Progenitor cell of endocrine pancreas (in vitro differentiated cells): Measurements from ENCODE around the gene RNPS1. TPM values are rescaled to one million over a fixed set of nuclear protein-coding genes. Genes with fewer than 3 reads are reported as not detected.

Experiments used
- DNase-seq: peaks from one replicate; pipeline ENCODE4 v3.0.0; 2021; ENCODE audit warnings: low spot score; ENCODE audit not compliant: unreplicated experiment
- H3K27ac Mint-ChIP-seq: 2 replicates; pipeline ENCODE4 v1.8.0; 2021; ENCODE audit warnings: mild to moderate bottlenecking, moderate library complexity, mixed read lengths
- H3K27me3 Mint-ChIP-seq: 2 replicates; pipeline ENCODE4 v1.8.0; 2021; ENCODE audit warnings: mixed read lengths
- H3K36me3 Mint-ChIP-seq: 2 replicates; pipeline ENCODE4 v1.8.0; 2022; ENCODE audit warnings: mixed read lengths; ENCODE audit not compliant: insufficient read depth
- H3K4me1 Mint-ChIP-seq: 2 replicates; pipeline ENCODE4 v1.8.0; 2021; ENCODE audit warnings: low read depth, mixed read lengths
- H3K4me3 Mint-ChIP-seq: 2 replicates; pipeline ENCODE4 v1.8.0; 2021; ENCODE audit warnings: low read depth, mild to moderate bottlenecking, moderate library complexity, mixed read lengths
- H3K9me3 Mint-ChIP-seq: 2 replicates; pipeline ENCODE4 v1.8.0; 2021; ENCODE audit warnings: low read depth, mixed read lengths
- CTCF ChIP-seq: fragments of 200-600 bp; sonication (generic); IDR thresholded peaks from one replicate; pipeline ENCODE4 v1.5.0; 2021; ENCODE audit warnings: antibody characterized with exemption, mild to moderate bottlenecking; ENCODE audit not compliant: unreplicated experiment
- total RNA-seq: library from RNA; stranded (reverse); gene quantifications from 2 replicates; pipeline ENCODE4 v1.2.1, GENCODE V29; 2021

Gene RNPS1
- total RNA-seq, 1 donor from 2014 or later: 237 TPM

- no peak for TF ChIP-seq CTCF
Observed at GRCh38 chr16:2292221-2292620, 24.3 kb upstream of the RNPS1 start.

GRCh38 chr16:2289282-2289681, 21.4 kb upstream of the RNPS1 start:
- H3K4me3 Mint-ChIP-seq: no peak overlapping the region
- no peak overlapping the region for H3K27ac Mint-ChIP-seq
- H3K36me3 Mint-ChIP-seq: no peaks in the 10 kb centered on the region
- no peak for DNase-seq
- no peaks in the 10 kb centered on the region for H3K9me3 Mint-ChIP-seq
- H3K27me3 Mint-ChIP-seq: no peaks in the 10 kb centered on the region
- no peaks in the 10 kb centered on the region for H3K4me1 Mint-ChIP-seq
- no peak for TF ChIP-seq CTCF

More at GRCh38 chr16:2292221-2292620, 24.3 kb upstream of the RNPS1 start:
- Mint-ChIP-seq H3K4me3 (no peak overlapping the region), H3K27me3 (no peaks in the 10 kb centered on the region), H3K36me3 (no peaks in the 10 kb centered on the region), H3K27ac (no peak overlapping the region), H3K4me1 (no peaks in the 10 kb centered on the region), H3K9me3 (no peaks in the 10 kb centered on the region)
- no peak for DNase-seq

GRCh38 chr16:2288726-2289125, 20.8 kb upstream of the RNPS1 start:
- Mint-ChIP-seq H3K4me3 (no peak overlapping the region), H3K27ac (no peak overlapping the region), H3K9me3 (no peaks in the 10 kb centered on the region), H3K36me3 (no peaks in the 10 kb centered on the region), H3K4me1 (no peaks in the 10 kb centered on the region), H3K27me3 (peaks cover under 1% of the 10 kb centered on the region)
- no peak for TF ChIP-seq CTCF
- no peak for DNase-seq

GRCh38 chr16:2287916-2288547, 20.1 kb upstream of the RNPS1 start:
- no peaks in the 10 kb centered on the region for H3K9me3 Mint-ChIP-seq
- H3K36me3 Mint-ChIP-seq: no peaks in the 10 kb centered on the region
- no peak overlapping the region for H3K4me3 Mint-ChIP-seq
- no peak for TF ChIP-seq CTCF
- no peak overlapping the region for H3K27ac Mint-ChIP-seq
- peaks cover 4% of the 10 kb centered on the region for H3K27me3 Mint-ChIP-seq
- no peaks in the 10 kb centered on the region for H3K4me1 Mint-ChIP-seq
- DNase-seq: no peak

GRCh38 chr16:2286550-2286949, 18.6 kb upstream of the RNPS1 start:
- H3K36me3 Mint-ChIP-seq: no peaks in the 10 kb centered on the region
- H3K9me3 Mint-ChIP-seq: no peaks in the 10 kb centered on the region
- H3K27me3 Mint-ChIP-seq: peaks cover 4% of the 10 kb centered on the region
- H3K4me3 Mint-ChIP-seq: no peak overlapping the region
- no peak overlapping the region for H3K27ac Mint-ChIP-seq
- no peak for TF ChIP-seq CTCF
- H3K4me1 Mint-ChIP-seq: no peaks in the 10 kb centered on the region
- DNase-seq: no peak
